GM18517 (cell line): Measurements from ENCODE around the gene PACSIN2.

ENCODE experiments used
- ATAC-seq: cut with Tn5 transposase; IDR thresholded peaks from one replicate; pipeline ENCODE4 v1.9.1; 2021; ENCODE audit warnings: mild to moderate bottlenecking, moderate library complexity; ENCODE audit not compliant: unreplicated experiment

PACSIN2 gene

GRCh38 chr22:42910221-42910942, 104.6 kb downstream of the PACSIN2 start:
- ATAC-seq: no peak

GRCh38 chr22:42909363-42910058, 105.4 kb downstream of the PACSIN2 start:
- no peak for ATAC-seq

GRCh38 chr22:42908374-42908746, 106.6 kb downstream of the PACSIN2 start:
- no peak for ATAC-seq

- ATAC-seq: no peak
Measured at GRCh38 chr22:42907404-42908373, 107.3 kb downstream of the PACSIN2 start.

GRCh38 chr22:42906605-42907348, 108.2 kb downstream of the PACSIN2 start:
- ATAC-seq: no peak

- no peak for ATAC-seq
Measured at GRCh38 chr22:42905702-42906183, 109.2 kb downstream of the PACSIN2 start.

- no peak for ATAC-seq
Measured at GRCh38 chr22:42905217-42905616, 109.7 kb downstream of the PACSIN2 start.

- no peak for ATAC-seq
Measured at GRCh38 chr22:42904050-42904449, 110.9 kb downstream of the PACSIN2 start.

GRCh38 chr22:42902875-42903510, 112.0 kb downstream of the PACSIN2 start:
- ATAC-seq: no peak

- no peak for ATAC-seq
Measured at GRCh38 chr22:42901790-42902508, 113.0 kb downstream of the PACSIN2 start.

- no peak for ATAC-seq
Measured at GRCh38 chr22:42897960-42898359, 117.0 kb downstream of the PACSIN2 start.

- no peak for ATAC-seq
Measured at GRCh38 chr22:42895541-42895981, 119.4 kb downstream of the PACSIN2 start.

- ATAC-seq: no peak
Measured at GRCh38 chr22:42895087-42895486, 119.9 kb downstream of the PACSIN2 start.

GRCh38 chr22:42893371-42894150, 121.4 kb downstream of the PACSIN2 start:
- no peak for ATAC-seq

GRCh38 chr22:42892571-42893316, 122.2 kb downstream of the PACSIN2 start:
- ATAC-seq: no peak

GRCh38 chr22:42892156-42892555, 122.8 kb downstream of the PACSIN2 start:
- ATAC-seq: no peak

- no peak for ATAC-seq
Measured at GRCh38 chr22:42891696-42892095, 123.3 kb downstream of the PACSIN2 start.

- ATAC-seq: no peak
Measured at GRCh38 chr22:42891008-42891407, 123.9 kb downstream of the PACSIN2 start.
